ENCODE data around the gene SIPA1L2.
A peak's percentile ranks its signal among the peaks of the same experiment; 100 is the strongest.

Gene SIPA1L2

DNA sequence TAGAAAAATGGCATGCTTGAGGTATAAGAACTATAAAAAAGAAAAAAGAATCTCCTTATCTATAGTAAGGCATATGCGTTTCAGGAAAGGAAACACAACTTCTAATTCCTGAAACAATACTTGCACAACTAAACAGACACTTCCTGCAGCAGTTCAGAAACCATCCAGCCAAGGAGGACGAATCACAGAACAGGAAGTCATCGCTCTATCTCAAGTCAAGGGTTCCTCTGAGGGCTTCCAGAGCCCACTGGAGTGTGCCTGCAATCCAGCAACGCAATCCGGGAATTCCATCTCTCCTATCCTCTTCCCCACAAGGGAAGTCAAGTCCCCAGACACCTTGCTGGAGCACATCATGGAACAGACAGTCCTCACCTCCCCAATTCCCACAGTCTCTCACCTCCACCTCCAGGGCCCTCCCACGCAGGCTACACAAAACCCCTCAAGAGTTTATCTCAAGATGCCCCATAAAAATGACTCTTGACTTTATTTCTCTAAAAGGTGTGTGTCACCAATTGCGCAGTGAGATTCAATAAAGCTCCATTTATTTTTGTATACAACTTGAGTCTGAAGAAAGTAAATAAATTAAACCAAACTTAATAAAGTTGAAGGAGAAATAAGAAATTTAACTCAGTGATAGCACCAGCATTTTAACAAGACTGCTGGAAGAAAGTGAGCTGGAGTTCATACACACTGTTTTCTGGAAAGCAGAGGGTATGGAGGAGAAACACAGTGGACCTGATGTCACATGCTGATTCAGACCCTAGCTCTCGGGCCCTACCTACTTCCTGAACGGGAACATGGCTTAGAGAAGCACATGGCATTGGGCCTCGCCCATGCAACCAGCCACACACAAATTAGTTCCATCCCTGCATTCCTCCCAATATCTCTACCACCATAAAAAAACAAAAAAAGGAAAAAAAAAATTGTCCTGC, 39.9 kb downstream of the SIPA1L2 start:
- DNase-seq, result no peak

DNA sequence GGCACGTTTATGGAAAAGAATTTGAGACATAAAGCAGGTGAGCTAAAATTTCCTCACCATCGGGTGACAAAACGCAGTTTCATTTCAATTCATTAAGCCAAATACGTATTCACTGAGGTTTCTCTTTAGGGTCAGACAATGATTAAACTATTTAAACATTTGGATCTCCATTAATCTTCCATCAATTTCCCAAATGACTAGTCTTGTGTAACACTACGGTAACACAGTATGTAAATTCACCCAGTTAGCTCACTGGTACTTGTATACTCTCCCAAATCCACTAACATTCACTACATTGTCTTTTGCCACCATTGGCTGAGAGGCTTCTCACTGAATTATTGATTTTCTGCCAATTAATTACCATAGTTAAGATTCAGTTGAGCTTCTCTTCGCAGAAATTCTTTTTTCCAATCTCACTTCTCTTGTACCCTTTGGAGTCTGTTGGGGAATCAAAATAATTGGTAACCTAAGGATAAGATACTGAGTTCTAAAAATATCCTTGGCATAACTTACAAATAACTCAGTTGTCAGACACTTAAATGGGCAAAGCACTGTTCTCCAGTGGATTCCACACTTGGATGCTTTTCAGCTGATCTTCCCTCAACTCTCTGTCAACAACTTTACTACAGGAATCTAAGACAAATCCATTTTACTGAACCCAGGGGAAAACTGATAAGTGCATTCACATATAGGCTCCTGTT, 40.7 kb downstream of the SIPA1L2 start:
- peak; percentile 30 for DNase-seq

DNA sequence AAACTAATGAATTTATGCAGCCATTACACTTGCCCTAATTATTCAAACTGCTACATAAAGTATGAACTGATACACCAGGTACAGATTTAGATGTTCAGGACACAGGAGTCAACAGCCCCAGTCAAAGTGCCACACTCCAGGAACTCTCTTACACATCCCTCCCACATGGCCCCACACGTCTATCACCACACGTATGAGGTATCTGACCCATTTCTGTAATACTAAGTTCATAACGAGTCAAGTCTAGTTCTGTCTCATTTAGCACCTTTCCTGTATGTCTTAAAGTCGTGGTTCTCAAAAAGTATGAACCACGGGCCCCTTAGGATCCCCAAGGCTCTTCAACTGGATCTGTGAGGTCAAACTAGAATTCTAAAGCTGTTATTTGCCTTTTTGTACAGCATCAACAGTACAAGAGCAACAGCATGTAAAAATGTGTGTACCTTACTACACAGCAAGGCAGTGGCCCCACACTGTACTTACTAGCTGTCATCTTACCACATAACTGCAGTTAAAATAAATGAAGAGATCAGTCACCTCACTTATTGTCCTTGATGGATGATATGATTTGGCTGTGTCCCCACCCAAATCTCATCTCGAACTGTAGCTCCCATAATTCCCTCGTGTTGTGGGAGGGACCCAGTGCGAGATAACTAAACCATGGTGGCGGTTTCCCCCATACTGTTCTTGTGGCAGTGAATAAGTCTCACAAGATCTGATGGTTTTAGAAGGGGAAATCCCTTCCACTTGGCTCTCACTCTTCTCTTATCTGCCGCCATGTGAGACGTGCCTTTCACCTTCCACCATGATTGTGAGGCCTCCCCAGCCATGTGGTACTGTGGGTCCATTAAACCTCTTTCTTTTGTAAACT, 42.6 kb downstream of the SIPA1L2 start:
- no peak for DNase-seq

DNA sequence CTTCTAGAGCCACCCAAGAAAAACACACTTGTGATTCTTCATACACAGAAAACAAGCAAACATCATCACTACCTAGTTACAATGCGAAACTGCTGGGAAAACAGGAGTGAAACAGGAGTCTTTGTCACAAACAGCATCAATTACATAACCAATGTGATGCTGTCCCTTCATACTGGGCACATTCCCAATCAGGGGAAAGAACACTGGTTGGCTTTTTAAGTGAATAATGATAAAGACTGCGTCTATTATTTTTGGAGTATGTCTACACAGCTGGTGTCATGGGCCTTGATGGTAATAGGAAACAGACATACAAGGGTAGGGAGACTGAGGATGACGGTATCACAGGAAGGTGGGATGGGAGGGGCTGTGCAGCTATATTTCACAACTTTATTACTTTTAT, 43.3 kb downstream of the SIPA1L2 start:
- DNase-seq, result no peak

DNA sequence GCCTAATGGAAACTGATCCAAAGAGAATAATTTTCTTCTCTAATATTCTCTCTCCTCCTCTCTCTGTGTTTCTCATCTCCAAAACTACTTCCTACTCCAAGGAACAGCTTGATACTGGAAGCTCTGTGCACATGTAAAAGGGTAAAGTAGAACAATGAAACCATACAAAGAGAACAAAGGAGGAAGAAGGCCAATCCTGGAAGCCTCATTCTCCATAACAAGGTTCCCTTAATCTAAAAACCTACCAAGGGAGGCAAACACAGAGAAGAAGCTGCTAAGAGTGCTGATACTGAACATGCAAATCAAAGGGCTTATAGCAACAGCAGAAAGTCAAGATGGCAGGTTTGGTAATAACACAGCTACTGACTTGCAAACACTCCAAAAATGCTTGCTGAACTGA, 44.4 kb downstream of the SIPA1L2 start:
- DNase-seq, result no peak

DNA sequence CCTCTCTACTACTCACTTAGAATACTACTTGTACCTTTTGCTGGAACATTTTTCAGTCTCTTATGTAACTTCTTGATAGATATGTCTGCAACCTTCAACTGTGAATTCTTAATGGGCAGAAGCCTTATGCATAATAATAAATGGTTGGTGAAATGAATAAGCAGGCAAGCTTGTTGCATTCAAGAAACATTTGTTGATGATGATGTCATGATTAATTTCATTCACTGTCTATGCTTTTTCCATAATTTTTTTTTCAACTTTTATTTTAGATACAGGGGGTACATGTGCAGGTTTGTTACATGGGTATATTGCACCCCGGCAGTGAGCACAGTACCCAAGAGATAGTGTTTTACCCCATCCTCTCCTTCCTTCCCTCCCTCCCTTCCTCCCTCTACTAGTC, 48.0 kb downstream of the SIPA1L2 start:
- no peak for DNase-seq
